ENCODE measurements around the gene SYNE4. TPM values are rescaled to one million over a fixed set of nuclear protein-coding genes. Genes with fewer than 3 reads are reported as not detected.

SYNE4 gene
- total RNA-seq, 1 experiment from 2014 or later: not detected

GRCh38 chr19:36025541-36025940 lies 16.9 kb upstream of the SYNE4 start:
- POLR2A ChIA-PET (ENCODE audit: low non-redundant PET): no interaction called here

DNA sequence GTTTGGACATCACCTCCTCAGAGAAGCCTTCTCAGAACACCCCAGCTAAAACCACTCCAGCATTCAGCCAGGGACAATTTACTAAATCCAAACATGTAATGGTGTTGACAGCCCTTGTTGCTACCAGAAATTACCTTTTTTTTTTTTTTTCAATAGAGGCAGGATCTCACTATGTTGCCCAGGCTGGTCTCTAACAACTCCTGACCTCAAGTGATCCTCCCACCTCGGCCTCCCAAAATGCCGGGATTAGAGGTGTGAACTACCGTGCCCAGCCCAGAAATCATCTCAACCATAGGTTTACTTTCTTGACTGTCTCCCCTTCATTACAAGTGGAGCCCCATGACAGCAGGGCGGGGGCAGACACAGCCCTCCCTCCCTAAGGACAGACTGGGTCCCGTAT lies 14.8 kb upstream of the SYNE4 start:
- POLR2A ChIA-PET (ENCODE audit: low non-redundant PET): no interaction called here
- intact Hi-C loops (cut with micrococcal nuclease; ENCODE audit: unreplicated experiment): no loop called here
- no peak for DNase-seq (ENCODE audit: low spot score)
- BruUV-seq (replicated peaks): no TSS peak
- Histone ChIP-seq H3K27me3 (replicated peaks; ENCODE audit: insufficient read depth, low read depth, low read length, poor library complexity) (no peaks in the 10 kb centered on the region), H3K4me1 (ENCODE audit: insufficient read depth, low read length, poor library complexity, severe bottlenecking) (no peaks in the 10 kb centered on the region), H3K36me3 (ENCODE audit: insufficient read depth, low read length, poor library complexity, severe bottlenecking) (peaks cover 6% of the 10 kb centered on the region), H3K9me3 (ENCODE audit: low read depth, low read length, poor library complexity, severe bottlenecking) (no peaks in the 10 kb centered on the region), H3K4me3 (ENCODE audit: low read depth, low read length, poor library complexity, severe bottlenecking) (no peak overlapping the region), H3K27ac (ENCODE audit: low read depth, low read length, poor library complexity, severe bottlenecking) (no peak overlapping the region)
- TF ChIP-seq EZH2 (IDR thresholded peaks at IDR 0.05; ENCODE audit: borderline replicate concordance, low read depth, low read length, poor library complexity, severe bottlenecking): no peak
- TF ChIP-seq CTCF (conservative IDR thresholded peaks at IDR 0.05; ENCODE audit: low read depth, low read length): no peak
- CTCF ChIA-PET: no interaction called here

More at GRCh38 chr19:36025541-36025940, 16.9 kb upstream of the SYNE4 start:
- no peaks in the 10 kb centered on the region for H3K27me3 ChIP-seq (replicated peaks; ENCODE audit: insufficient read depth, low read depth, low read length, poor library complexity)
- peaks cover 6% of the 10 kb centered on the region for H3K36me3 ChIP-seq (ENCODE audit: insufficient read depth, low read length, poor library complexity, severe bottlenecking)
- no peak for TF ChIP-seq CTCF (conservative IDR thresholded peaks at IDR 0.05; ENCODE audit: low read depth, low read length)
- TF ChIP-seq EZH2 (IDR thresholded peaks at IDR 0.05; ENCODE audit: borderline replicate concordance, low read depth, low read length, poor library complexity, severe bottlenecking): no peak
- CTCF ChIA-PET: no interaction called here
- H3K27ac ChIP-seq (ENCODE audit: low read depth, low read length, poor library complexity, severe bottlenecking): no peak overlapping the region
- no peak for DNase-seq (ENCODE audit: low spot score)
- intact Hi-C loops (cut with micrococcal nuclease; ENCODE audit: unreplicated experiment): no loop called here
- no TSS peak for BruUV-seq (replicated peaks)
- no peaks in the 10 kb centered on the region for H3K9me3 ChIP-seq (ENCODE audit: low read depth, low read length, poor library complexity, severe bottlenecking)
- no peak overlapping the region for H3K4me3 ChIP-seq (ENCODE audit: low read depth, low read length, poor library complexity, severe bottlenecking)
- no peaks in the 10 kb centered on the region for H3K4me1 ChIP-seq (ENCODE audit: insufficient read depth, low read length, poor library complexity, severe bottlenecking)

DNA sequence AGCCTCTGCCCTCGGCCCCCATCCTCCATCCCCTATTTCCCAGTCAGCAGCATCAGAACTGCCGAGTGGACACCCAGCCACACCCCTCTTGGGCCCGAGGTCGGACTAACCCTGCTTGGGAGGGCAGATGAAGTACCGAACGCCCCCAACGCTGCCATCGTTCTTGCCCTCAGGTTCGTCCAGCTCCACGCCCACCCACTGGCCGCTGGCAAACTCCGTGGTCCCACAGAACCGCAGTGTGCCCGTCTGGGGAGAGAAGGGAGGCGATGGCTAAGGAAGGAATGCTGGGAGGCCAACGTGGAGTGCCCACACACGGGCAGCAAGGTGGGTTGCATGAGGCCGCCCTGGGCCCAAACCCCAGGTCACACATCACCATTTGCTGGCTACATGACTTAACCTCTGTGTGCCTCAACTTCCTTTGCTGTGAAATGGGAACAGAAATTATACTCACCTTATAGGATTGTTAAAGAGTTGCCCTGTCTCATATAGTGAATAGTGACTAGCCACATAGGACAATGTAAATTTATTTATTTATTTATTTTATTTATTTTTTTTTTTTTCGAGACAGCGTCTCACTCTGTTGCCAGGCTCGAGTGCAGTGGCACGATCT lies 10.6 kb upstream of the SYNE4 start:
- Histone ChIP-seq H3K27ac (ENCODE audit: low read depth, low read length, poor library complexity, severe bottlenecking) (no peak overlapping the region), H3K9me3 (ENCODE audit: low read depth, low read length, poor library complexity, severe bottlenecking) (no peaks in the 10 kb centered on the region), H3K4me3 (ENCODE audit: low read depth, low read length, poor library complexity, severe bottlenecking) (no peak overlapping the region), H3K27me3 (replicated peaks; ENCODE audit: insufficient read depth, low read depth, low read length, poor library complexity) (no peaks in the 10 kb centered on the region), H3K36me3 (ENCODE audit: insufficient read depth, low read length, poor library complexity, severe bottlenecking) (peaks cover 6% of the 10 kb centered on the region), H3K4me1 (ENCODE audit: insufficient read depth, low read length, poor library complexity, severe bottlenecking) (peaks cover 7% of the 10 kb centered on the region)
- DNase-seq (ENCODE audit: low spot score): no peak
- no TSS peak for BruUV-seq (replicated peaks)
- TF ChIP-seq EZH2 (IDR thresholded peaks at IDR 0.05; ENCODE audit: borderline replicate concordance, low read depth, low read length, poor library complexity, severe bottlenecking): no peak
- TF ChIP-seq CTCF (conservative IDR thresholded peaks at IDR 0.05; ENCODE audit: low read depth, low read length): no peak
- ChIA-PET POLR2A (ENCODE audit: low non-redundant PET) (no interaction called here), CTCF (no interaction called here)
- intact Hi-C loops (cut with micrococcal nuclease; ENCODE audit: unreplicated experiment): no loop called here

Data from A673 (cell line).